ENCODE measurements around the gene FARP1.

The FARP1 gene

DNA sequence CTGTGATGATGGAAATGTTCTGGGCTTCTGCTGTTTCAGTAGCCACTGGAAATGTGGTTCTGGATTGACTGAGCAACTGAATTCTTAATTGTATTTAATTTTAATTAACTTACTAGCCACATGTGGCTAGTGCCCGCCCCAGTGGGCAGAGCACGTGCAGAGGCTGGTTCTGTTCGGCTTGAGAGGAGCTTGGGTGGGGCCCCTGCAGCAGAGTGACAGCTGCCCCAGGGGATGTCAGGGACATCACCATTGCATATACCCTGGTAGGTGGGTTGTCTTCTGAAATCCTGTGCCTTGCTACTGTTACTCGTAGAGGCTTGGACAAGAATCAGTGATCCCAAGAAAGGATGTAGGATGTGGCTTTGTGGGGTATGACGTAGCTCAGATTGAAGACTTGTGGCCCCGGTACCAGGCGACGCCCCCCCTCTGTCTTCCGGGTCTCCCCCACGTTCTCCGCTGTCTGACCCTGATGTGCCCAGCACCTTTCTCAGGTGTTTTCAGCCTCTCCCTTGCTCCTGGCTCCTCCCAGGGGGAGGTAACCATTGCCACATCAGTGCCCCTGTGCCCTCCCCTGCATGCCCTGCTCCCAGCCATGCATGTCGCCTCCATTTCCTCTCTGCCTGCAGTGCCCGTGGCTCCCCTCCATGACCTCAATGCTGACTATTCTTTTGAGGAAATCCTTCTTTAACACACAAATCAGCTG, 136.7 kb downstream of the FARP1 start:
- in situ Hi-C loops (cut with MboI; ENCODE audit: low sequenced_read_pairs), result no loop called here

DNA sequence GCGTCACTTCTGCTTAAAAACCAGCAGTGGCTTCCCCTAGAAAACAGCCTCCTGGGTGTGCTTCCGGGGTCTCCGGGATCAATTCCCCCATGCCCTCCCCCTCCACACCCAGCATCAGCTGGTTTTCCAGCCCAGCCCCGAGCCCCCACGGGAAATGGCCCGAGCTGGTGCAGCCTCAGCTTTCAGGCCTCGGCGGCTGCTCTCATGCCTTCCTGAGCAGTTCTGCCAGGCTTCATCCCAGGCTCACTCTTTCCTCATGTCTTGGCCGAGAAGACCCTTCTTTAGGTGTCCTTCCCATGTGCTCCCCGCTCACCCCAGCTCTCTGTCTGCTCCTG, 137.2 kb downstream of the FARP1 start:
- in situ Hi-C loops (cut with MboI; ENCODE audit: low sequenced_read_pairs), result no loop called here

DNA sequence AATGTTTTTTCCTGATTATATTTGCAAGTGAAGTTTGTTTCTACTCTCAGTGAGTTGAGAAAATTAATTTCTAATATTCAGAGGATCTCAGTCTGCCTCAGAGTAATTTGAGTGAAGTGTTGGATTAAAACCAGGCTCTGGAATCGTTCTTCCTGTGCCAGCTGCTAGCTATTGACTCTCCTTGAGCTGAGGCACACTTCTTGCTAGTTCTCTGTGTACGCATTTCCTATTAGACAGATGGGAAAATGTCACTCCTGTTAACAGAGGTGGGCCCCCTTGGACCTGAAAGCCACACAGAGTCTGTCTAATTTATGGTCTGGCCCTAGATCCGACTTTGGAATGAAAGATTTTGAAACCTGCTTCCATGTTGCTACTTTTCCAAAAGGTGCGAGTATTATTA, 141.8 kb downstream of the FARP1 start:
- in situ Hi-C loops (cut with MboI; ENCODE audit: low sequenced_read_pairs), result no loop called here

DNA sequence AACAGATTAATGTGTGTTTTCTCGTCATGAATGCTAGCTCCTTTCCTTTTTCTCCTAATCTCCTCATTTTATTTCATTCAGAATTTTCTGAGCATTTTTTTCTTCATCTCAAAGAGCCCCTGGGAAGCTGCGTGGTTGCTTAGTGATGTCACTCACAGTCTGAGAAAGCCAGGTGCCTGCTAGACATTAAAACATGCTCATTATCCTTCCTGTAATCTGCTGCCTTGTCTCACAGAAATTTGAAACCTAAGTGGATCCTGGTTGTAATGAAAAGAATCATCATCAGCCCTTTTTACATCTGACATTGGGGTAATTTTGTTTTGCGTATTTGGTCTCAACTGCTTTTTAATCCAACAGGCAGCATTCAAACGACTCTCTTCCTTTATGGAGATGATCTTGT, 142.4 kb downstream of the FARP1 start:
- in situ Hi-C loops (cut with MboI; ENCODE audit: low sequenced_read_pairs), result no loop called here

DNA sequence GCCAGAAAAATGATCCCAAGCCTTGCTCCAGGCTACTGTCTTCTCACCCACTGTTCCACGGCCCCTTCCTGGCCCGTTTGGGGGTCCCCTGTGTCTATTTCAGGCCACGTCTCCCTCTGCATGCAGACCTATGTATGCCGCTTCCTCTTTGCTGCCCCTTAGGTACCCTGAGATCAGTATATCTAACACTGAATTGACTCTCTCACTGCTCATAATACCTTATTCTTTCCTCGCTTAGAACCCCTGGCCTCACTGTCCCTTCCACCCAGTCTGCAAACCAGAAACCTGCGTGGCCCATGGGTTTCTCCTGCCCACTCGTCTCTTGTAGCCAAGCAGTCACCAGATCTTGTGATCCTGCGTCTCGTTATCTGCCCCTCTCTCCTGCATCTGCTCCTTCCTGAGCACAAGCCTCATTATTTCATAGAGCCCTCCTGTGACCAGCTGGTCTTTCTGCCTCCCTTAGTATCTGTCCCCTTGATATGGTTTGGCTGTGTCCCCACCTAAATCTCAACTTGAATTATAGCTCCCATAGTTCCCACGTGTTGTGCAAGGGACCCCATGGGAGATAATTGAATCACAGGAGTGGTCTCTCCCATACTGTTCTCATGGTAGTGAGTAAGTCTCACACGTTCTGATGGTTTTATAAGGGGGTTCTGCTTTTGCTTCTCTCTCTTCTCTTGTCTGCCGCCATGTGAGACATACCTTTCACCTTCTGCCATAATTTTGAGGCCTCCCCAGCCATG, 143.1 kb downstream of the FARP1 start:
- in situ Hi-C loops (cut with MboI; ENCODE audit: low sequenced_read_pairs), result no loop called here

DNA sequence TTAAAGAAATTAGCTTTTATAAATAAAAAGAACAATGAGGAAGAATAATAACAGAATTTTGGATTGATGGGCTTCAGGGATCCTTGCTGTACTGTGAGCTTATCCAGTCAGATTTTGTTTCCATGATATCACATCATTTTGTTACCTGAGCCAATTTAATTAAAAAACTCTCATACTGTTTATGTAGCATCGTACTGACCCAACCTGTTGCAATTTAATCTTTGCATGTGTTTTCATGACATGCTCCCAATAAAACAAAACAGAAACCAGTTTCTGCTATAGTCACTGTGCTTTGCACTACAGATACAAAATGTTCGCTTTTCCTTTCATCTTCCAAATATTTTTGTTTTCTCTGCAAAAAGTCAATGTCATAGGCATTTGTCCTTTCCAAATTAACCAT, 143.9 kb downstream of the FARP1 start:
- in situ Hi-C loops (cut with MboI; ENCODE audit: low sequenced_read_pairs), result no loop called here

DNA sequence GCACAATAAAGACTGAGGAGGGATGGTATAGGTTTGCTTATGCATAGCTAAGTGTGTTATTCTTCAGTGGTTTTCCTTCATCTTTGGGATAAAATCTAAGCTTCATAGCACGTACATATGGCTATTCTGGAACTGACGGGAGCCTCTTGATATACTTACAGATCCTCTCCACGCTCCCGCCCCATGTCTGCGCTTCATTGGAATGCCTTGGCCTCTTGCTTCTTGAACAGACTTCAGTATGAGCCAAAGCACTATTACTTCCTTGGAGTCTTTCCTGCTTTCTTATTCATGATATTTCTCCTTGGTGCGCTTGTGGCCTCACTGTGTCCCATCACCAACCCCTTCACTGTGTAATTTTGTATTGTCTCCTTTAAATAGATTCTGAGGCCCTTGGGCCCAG, 145.3 kb downstream of the FARP1 start:
- in situ Hi-C loops (cut with MboI; ENCODE audit: low sequenced_read_pairs), result no loop called here

DNA sequence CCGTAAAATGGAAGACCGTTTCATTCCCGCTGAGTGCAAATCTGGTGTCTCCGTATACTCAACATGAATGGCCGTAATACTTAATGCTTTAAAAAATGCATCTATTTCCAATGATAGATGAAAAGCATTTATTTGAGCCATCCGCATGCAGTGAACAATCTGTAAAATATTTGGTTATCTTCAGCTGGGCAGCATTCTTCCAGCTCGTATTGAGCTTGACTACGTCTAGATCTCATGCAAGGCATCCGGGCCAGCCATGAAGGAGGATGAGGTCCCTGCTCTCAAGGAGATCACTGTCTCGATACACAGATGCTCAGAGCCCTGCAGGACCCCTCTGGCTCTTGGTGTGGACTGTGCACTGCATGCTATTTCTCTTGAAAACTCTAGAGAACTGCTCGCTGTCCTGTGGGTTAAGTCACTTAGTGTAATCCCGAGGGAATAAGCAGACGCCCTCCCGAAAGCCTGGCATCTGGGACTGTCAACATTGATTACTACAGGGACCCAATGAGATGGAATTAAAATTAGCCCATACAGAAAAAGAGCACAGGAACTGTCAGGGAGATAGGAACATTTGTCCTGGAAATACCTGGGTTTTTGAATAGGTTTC, 146.5 kb downstream of the FARP1 start:
- in situ Hi-C loops (cut with MboI; ENCODE audit: low sequenced_read_pairs), result no loop called here

DNA sequence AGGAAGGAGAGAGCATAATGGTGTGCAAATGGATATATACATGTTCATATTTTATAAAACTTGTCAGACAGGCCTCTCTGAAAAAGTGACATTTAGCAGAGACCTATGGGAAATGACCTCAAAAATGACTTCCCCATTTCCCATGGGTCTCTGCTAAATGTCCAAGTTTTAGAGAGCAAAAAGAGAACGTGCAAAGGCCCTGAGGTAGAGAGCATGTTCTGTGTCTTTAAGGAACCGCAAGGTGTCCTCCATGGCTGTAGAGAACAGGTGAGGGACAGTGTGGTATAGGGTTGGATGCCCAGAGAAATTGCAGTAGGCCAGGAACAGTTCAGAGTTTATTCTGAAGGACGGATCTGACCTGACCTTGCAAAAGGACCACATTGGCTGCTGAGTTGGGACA, 147.4 kb downstream of the FARP1 start:
- in situ Hi-C loops (cut with MboI; ENCODE audit: low sequenced_read_pairs), result no loop called here

DNA sequence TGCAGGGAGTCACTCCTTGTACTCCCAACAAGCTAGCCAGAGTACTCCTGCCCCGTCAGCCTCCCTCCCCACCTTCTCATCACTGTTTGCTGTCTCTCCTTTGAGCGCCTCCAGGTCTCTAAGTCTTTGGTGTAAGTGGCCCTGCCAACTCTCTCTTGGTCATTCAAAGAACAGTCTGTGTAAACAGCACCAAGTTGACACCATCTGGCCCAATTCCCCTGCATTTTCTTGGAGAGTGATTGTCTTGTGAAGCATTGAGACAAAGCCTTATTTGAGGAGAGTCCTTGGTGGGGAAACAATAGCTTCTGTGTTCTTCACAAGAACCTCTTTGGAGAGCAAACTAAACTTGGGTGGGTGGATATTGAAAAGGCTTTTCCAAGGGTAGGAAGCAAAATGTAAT, 148.8 kb downstream of the FARP1 start:
- in situ Hi-C loops (cut with MboI; ENCODE audit: low sequenced_read_pairs), result no loop called here

DNA sequence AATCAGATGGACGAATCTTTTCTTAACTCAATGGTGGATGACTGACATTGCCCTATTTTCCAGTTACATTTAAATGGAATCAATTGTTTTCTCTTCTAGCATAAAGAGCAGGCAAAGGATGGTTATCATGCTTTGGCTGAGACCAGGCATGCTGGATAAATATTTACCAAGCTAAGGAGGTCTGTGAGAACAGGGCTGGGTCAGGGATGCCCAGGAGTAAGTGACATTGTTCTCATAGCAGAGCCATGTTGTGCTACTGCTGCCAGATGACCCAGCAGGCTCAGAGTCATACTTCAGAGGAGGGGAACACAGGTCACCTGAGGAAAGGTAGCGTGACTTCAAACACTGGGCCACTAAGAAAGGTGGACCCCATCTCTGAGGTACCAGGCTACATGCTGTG, 150.2 kb downstream of the FARP1 start:
- in situ Hi-C loops (cut with MboI; ENCODE audit: low sequenced_read_pairs), result no loop called here

DNA sequence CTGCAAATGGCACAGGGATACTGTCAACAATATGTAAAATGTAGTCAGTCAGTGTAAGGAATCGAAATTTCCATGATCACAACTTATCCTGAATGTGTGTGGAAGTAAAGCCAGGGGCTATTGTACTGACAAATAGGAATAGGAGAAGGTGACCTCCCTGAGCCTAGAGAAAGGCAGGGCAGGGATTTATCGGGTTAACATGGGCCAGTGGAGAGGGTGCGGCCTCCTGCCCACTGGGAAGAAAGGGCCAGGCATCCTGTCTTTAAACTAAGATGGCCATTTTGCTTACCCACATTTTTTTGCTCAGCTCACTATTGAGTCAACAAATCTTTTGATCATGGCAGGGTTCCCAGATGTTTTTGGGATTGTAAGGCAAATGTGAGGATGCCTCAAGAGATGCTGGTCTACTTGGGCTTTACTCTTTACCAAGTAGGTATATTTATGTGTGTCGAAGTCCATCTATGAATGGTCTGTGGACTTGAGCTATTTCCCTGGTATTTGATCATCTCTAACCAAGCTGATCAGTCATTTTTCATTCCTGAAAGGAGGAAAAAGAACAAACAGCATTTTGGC, 150.8 kb downstream of the FARP1 start:
- in situ Hi-C loops (cut with MboI; ENCODE audit: low sequenced_read_pairs), result no loop called here

DNA sequence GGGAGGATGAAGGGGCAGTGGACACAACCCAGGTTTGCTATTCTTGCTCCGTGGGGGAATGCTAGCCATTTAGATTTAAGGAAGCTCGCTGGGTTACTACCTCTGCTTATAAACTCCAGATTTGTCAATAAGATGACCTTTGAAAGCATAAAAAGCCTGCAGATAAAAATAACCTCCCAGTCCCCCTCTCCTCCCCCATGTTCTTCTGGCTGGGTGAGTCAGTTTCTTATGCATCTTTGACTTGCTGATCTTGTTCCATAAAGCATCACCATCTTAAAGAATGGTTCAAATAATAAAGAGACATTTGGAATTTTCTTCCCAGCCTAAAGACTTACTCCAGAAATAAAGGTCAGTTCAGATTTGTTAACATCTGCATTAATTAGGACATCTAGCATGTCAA, 152.5 kb downstream of the FARP1 start:
- in situ Hi-C loops (cut with MboI; ENCODE audit: low sequenced_read_pairs), result no loop called here

DNA sequence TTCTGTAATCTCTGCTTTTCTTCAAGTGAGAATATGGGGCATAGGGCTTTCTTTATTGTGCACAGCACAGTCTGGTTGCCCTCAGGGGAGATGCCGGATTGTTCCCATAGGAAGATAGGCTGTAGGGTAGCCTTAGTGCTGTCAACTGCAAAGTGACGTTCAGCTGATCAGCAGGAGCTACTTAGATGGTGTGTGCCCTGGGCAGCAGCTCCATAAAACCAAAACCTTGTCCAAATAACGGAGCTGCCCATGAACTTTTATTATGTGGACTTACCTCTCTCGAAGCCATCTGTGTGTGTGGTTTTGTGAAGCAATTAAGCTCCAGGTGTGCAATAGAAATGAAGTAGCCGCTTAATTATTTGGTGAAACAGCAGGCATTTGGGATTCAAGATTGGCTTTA, 154.2 kb downstream of the FARP1 start:
- in situ Hi-C loops (cut with MboI; ENCODE audit: low sequenced_read_pairs), result no loop called here

DNA sequence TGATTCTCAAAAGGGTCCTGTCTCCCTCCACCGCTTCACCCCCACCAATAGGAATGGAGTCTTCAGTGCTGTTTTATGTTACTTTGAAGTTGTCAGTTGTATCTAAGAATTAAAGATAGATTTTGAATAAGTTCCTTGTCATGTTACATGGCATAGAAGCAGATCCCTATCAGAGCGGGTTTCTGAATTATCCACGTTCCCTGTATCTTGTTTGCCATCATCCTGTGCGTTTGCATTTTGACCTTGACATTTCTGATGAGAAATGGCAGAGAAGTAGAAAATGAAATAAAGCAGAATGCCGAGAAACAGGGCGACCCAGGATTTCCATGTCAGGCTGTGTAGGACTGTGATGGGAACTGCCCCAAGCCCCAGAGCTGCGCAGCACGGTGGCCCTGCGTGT, 154.9 kb downstream of the FARP1 start:
- in situ Hi-C loops (cut with MboI; ENCODE audit: low sequenced_read_pairs), result no loop called here

DNA sequence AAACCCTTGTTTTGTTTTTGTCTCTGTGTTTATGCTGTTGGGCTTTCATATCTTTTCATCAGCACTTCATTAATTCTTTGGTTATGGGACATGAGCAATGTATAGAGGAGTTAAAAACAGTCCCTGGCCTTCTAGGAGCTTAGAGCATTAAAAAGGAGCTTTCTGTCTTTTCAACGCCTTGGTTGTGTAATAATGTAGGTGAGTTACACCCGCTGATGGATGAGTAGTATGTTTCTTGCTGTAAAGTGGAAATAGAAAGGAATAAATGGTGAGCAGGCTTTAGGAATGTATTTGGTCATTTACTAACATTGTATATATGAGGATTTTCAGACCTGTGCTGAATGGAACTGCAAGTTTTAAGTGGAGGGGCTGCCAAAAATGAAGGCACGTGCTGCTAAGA, 155.7 kb downstream of the FARP1 start:
- in situ Hi-C loops (cut with MboI; ENCODE audit: low sequenced_read_pairs), result no loop called here

DNA sequence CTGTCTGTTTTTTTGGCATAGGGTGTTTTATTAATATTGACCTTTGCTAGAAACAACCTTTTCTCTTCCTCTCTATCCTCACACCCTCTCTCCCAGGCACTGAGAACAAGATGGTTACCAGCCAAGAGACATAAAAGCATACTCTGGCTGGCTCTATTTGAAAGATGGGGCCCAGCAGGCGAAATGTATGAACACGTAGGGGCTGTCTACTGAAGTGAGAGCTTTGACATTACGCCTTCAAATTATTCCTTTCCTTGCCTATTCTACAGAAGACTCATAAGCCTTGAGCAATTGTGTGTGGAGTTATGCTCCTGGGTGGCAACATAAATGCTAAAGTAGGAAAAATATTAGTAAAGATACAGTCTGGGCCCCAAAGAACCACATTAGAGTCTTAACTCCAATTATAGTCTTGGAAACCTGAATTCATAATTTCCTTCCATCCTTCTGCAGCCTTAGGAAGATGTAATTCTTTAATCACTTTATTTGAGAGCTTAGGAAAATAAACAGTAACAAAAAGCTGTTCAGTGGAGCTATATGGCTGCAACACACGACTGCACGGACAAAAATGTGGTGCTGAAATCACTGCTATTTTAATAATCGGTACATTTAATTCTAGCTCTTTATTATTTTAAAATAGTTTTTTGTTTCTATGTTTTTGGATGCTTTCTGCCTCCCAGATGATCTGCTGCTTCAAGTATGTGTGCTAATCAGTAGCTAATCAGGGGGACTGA, 156.5 kb downstream of the FARP1 start:
- in situ Hi-C loops (cut with MboI; ENCODE audit: low sequenced_read_pairs), result no loop called here

DNA sequence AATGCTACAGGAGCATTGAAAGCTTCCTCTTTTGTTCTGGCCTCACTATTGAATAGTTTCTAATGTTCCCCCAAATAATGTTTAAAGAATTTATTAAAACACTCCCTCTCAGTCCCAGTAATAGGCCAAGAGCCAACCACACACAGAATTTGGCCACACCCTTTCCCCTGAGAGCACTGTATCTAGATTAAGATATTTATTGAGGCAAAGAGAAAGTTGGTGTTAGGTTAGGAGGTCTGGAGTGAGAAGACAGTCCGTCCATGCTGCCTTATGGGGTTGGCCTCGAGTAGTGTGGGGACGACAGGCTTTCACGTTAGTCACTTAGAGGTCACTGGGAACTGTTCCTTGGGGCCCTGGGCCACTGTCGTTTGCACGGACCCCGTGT, 157.1 kb downstream of the FARP1 start:
- in situ Hi-C loops (cut with MboI; ENCODE audit: low sequenced_read_pairs), result no loop called here

DNA sequence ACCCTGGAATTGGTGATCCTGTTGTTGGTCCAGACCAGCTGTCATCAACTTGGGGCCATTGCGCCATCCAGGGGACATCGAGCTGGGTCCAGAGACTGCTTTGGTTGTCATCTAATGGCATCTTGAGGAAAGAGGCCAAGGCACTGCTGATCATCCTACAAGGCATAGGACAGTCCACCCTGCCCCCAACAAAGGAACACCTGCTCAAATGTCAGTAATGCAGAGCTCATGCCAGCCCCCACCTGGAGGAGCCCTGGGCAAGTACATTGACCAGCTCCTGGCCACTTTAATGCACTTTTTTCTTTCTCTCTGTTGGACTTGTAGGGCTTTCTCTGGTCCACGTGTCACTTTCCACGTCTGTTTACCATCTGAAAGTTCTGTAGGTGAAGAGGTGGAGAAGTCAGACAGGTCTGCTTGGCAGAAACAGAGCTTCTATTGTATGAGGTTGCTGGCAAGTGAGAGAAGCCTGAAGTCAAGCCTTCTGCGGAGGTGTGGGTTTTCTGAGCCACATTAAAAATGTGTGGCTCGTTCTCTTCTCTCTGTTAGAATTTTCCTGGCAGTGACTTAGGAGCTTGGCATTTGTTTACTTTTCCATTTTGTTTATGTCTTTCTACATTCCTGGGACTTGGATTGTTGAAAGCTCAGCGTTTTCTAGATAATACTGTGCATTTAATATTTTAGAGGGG, 158.2 kb downstream of the FARP1 start:
- in situ Hi-C loops (cut with MboI; ENCODE audit: low sequenced_read_pairs), result no loop called here

DNA sequence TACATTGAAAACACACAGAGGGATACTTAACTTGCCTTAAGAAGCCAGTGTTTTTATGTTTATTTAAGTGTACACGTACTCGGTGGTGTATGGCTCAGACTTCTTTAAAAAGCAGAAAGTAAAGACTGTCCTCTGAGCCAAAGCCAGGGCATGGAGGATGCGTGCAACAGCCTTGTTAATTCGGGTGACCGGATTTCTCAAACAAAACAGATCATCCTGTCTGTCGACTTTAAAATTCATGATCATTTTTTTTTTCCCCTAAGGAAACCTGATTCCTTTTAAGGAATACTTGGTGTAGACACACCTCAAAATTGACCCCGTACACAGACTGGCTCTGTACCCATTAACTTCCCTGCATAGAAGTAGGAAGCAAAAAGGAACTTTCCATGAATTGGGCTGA, 158.8 kb downstream of the FARP1 start:
- in situ Hi-C loops (cut with MboI; ENCODE audit: low sequenced_read_pairs), result no loop called here

DNA sequence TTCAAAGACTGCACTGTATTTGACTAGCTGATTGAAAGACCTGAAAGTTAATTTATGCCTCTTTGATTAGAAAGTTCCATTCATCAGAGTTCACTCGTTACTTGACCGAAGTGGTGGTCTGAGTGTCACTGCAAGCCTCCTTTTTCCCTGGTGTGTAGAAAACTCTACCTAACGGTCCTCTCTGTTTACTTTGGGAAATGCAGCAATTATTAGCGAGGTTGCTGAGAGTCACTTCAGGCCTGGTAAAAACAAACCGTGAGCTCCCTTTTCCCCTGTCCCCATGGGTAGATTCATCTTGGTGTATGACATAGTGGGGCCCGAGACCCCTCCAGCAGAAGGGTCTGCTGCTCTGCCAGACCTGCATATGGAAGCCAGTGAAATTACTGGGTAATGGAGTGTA, 161.0 kb downstream of the FARP1 start:
- in situ Hi-C loops (cut with MboI; ENCODE audit: low sequenced_read_pairs), result no loop called here

Measured in hTERT RPE-1 (cell line).